HEK293 (cell line): Measurements from ENCODE around the gene GAREM1.

Source experiments
- CTCF ChIA-PET: fragments of 350-600 bp; formaldehyde crosslinking; extraction: SDS; loops from one replicate; lab custom pipeline; 2021; ENCODE audit warnings: antibody characterized with exemption; lab: Yijun Ruan, JAX
- POLR2A ChIA-PET: fragments of 300-600 bp; formaldehyde crosslinking; extraction: SDS; loops from one replicate; lab custom pipeline; 2020; ENCODE audit warnings: antibody characterized with exemption, inconsistent platforms; lab: Yijun Ruan, JAX
- H3K27ac ChIP-seq: fragments of 200-500 bp; sonication (Bioruptor generic); 2 replicates; pipeline ENCODE4 v1.5.1; 2014; ENCODE audit warnings: low read depth, low read length, control low read depth, inconsistent platforms; ENCODE audit errors: extremely low read depth
- H3K36me3 ChIP-seq, 2 experiments: fragments of 200-500 bp in 1 of 2; sonication (Bioruptor generic) in 1 of 2; 1 replicate in 1 of 2; 2 replicates in 1 of 2; pipeline ENCODE4 v1.5.1; 2014 to 2017; ENCODE audit warnings: inconsistent platforms in 2 of 2, low read length in 2 of 2; ENCODE audit not compliant: control insufficient read depth in 2 of 2, insufficient read depth in 1 of 2
- H3K4me1 ChIP-seq: fragments of 200-500 bp; sonication (Bioruptor generic); 2 replicates; pipeline ENCODE4 v1.5.1; 2014; ENCODE audit warnings: mild to moderate bottlenecking, low read length, inconsistent platforms; ENCODE audit not compliant: control insufficient read depth, insufficient read depth
- H3K4me3 ChIP-seq: 2 replicates; pipeline ENCODE4 v1.5.1; 2011; ENCODE audit warnings: low read depth, mild to moderate bottlenecking, control low read depth, low read length, moderate library complexity
- H3K9me3 ChIP-seq: fragments of 200-500 bp; sonication (Bioruptor generic); 2 replicates; pipeline ENCODE4 v1.5.1; 2014; ENCODE audit warnings: low read depth, low read length, inconsistent platforms; ENCODE audit not compliant: control insufficient read depth, insufficient read depth
- FEZF1 ChIP-seq: fragments of 450-650 bp; formaldehyde crosslinking; IDR thresholded peaks from 2 replicates; pipeline ENCODE4 v1.5.1; 2016; ENCODE audit warnings: missing biosample characterization, missing genetic modification characterization
- MZF1 ChIP-seq: fragments of 450-650 bp; formaldehyde crosslinking; IDR thresholded peaks from 2 replicates; pipeline ENCODE4 v1.5.1; 2017; ENCODE audit warnings: missing biosample characterization, missing genetic modification characterization, borderline replicate concordance
- TRIM28 ChIP-seq: IDR thresholded peaks from 2 replicates; pipeline ENCODE4 v1.6.1; 2011; ENCODE audit warnings: low read length, control low read depth, borderline replicate concordance
- ZNF280C ChIP-seq: fragments of 450-650 bp; formaldehyde crosslinking; IDR thresholded peaks from 2 replicates; pipeline ENCODE4 v1.5.1; 2016; ENCODE audit warnings: missing biosample characterization, missing genetic modification characterization
- ZNF302 ChIP-seq: fragments of 450-650 bp; formaldehyde crosslinking; IDR thresholded peaks from 2 replicates; pipeline ENCODE4 v1.5.1; 2016; ENCODE audit warnings: missing biosample characterization, missing genetic modification characterization, low read depth
- ZNF416 ChIP-seq: fragments of 450-650 bp; formaldehyde crosslinking; IDR thresholded peaks from 2 replicates; pipeline ENCODE4 v1.5.1; 2016; ENCODE audit warnings: missing biosample characterization, missing genetic modification characterization
- TF ChIP-seq, protein P1 (sequence below): fragments of 450-650 bp; formaldehyde crosslinking; IDR thresholded peaks from 2 replicates; pipeline ENCODE4 v1.5.1; 2017; ENCODE audit warnings: missing biosample characterization, missing genetic modification characterization
- TF ChIP-seq, protein P2 (sequence below): fragments of 450-650 bp; formaldehyde crosslinking; conservative IDR thresholded peaks from 2 replicates; pipeline ENCODE4 v1.5.1; 2016; ENCODE audit warnings: low read depth, missing biosample characterization, missing genetic modification characterization

Gene GAREM1

GRCh38 chr18:32450874-32451273 is 19.8 kb downstream of the GAREM1 start (continued):
- TF ChIP-seq ZNF280C (tag by site-specific recombination) (no peak), ZNF416 (tag by site-specific recombination) (no peak)

DNA sequence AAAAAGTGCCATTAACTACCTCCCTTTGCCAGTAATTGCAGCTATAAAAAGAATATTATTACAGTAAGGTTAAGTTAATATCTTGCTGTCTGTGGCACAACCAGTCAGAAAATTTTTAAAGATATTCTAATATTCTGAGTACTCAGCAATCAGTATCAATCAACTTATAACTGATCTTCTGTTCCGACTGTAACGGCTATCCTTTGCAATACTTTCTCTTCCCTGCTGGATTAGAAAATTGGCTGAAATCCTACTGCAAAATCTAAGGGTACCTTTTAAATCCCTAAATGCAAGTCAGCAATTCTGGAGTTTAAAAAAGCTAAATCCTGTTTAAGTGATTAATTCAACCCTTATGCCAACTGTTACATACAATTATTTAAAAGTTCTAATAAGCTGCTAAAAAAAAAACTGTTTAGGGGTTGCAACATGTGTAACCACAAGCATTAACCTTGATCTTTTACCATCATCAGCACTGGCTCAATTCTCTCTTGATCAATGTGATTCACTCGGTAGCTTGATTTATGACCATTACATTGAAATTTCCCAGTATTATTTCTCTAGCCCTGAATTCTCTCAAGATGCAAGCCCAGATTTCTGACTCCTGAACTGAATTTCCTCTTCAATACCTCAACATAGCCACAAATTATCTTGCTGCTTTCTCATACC is 20.5 kb downstream of the GAREM1 start:
- Histone ChIP-seq H3K27ac (no peak overlapping the region), H3K36me3 (no peaks in the 10 kb centered on the region), H3K4me3 (no peak overlapping the region), H3K4me1 (peaks cover 2% of the 10 kb centered on the region), H3K9me3 (no peaks in the 10 kb centered on the region)
- TF ChIP-seq, protein P1, sequence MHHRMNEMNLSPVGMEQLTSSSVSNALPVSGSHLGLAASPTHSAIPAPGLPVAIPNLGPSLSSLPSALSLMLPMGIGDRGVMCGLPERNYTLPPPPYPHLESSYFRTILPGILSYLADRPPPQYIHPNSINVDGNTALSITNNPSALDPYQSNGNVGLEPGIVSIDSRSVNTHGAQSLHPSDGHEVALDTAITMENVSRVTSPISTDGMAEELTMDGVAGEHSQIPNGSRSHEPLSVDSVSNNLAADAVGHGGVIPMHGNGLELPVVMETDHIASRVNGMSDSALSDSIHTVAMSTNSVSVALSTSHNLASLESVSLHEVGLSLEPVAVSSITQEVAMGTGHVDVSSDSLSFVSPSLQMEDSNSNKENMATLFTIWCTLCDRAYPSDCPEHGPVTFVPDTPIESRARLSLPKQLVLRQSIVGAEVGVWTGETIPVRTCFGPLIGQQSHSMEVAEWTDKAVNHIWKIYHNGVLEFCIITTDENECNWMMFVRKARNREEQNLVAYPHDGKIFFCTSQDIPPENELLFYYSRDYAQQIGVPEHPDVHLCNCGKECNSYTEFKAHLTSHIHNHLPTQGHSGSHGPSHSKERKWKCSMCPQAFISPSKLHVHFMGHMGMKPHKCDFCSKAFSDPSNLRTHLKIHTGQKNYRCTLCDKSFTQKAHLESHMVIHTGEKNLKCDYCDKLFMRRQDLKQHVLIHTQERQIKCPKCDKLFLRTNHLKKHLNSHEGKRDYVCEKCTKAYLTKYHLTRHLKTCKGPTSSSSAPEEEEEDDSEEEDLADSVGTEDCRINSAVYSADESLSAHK (tag by site-specific recombination), result no peak
- POLR2A ChIA-PET, result interaction anchor here (1.2 kb wide), 1 partner anchor 20 kb away, joined by 3 read pairs; the partner anchor contains the start of gene GAREM1
- CTCF ChIA-PET, result interaction anchor here (0.6 to 4.8 kb wide), 4 partner anchors 10 to 1331 kb away, joined by 3 to 28 read pairs (median 4); no protein-coding TSS in a partner anchor

- CTCF ChIA-PET, result interaction anchor here (0.6 to 2.6 kb wide), 2 partner anchors 19 to 24 kb away, joined by 7 to 11 read pairs; partner anchors contain the start of gene GAREM1
- H3K9me3 ChIP-seq, result no peaks in the 10 kb centered on the region
- POLR2A ChIA-PET, result no interaction called here
- H3K4me1 ChIP-seq, result peaks cover 2% of the 10 kb centered on the region
- H3K36me3 ChIP-seq, result no peaks in the 10 kb centered on the region
- TF ChIP-seq FEZF1 (tag by site-specific recombination), result peak; percentile 67
- no peak for TF ChIP-seq ZNF302
- TF ChIP-seq, protein P2, sequence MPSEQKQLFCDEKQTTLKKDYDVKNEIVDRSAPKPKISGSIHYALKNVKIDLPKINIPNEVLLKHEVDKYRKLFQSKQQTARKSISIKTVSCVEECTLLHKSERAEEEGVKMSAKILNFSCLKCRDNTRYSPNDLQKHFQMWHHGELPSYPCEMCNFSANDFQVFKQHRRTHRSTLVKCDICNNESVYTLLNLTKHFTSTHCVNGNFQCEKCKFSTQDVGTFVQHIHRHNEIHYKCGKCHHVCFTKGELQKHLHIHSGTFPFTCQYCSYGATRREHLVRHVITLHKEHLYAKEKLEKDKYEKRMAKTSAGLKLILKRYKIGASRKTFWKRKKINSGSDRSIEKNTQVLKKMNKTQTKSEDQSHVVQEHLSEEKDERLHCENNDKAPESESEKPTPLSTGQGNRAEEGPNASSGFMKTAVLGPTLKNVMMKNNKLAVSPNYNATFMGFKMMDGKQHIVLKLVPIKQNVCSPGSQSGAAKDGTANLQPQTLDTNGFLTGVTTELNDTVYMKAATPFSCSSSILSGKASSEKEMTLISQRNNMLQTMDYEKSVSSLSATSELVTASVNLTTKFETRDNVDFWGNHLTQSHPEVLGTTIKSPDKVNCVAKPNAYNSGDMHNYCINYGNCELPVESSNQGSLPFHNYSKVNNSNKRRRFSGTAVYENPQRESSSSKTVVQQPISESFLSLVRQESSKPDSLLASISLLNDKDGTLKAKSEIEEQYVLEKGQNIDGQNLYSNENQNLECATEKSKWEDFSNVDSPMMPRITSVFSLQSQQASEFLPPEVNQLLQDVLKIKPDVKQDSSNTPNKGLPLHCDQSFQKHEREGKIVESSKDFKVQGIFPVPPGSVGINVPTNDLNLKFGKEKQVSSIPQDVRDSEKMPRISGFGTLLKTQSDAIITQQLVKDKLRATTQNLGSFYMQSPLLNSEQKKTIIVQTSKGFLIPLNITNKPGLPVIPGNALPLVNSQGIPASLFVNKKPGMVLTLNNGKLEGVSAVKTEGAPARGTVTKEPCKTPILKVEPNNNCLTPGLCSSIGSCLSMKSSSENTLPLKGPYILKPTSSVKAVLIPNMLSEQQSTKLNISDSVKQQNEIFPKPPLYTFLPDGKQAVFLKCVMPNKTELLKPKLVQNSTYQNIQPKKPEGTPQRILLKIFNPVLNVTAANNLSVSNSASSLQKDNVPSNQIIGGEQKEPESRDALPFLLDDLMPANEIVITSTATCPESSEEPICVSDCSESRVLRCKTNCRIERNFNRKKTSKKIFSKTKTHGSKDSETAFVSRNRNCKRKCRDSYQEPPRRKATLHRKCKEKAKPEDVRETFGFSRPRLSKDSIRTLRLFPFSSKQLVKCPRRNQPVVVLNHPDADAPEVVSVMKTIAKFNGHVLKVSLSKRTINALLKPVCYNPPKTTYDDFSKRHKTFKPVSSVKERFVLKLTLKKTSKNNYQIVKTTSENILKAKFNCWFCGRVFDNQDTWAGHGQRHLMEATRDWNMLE, result no peak
- peak; percentile 18; the same call in 1 of the 2 replicates for TF ChIP-seq TRIM28
- 0 out of 2 replicates have a peak, but pooled peaks have one; percentile 45 for TF ChIP-seq MZF1 (tag by site-specific recombination)
- H3K27ac ChIP-seq, result no peak overlapping the region
- no peak overlapping the region for H3K4me3 ChIP-seq
These were observed 23.9 kb downstream of the GAREM1 start for GRCh38 chr18:32446780-32447179.
